K562 (cell line): Measurements from ENCODE around the gene KRTAP4-16.
"Not testable (repeated sequence)": the region's sequence is repeated elsewhere in the genome, so short reads cannot be mapped to it uniquely, and the experiment has no call there.

Experiments
- CBX2 ChIP-seq: fragments of 200-600 bp; sonication (generic); IDR thresholded peaks from one replicate; pipeline ENCODE4 v1.6.1; 2012; ENCODE audit warnings: mild to moderate bottlenecking, low read length, inconsistent platforms; ENCODE audit not compliant: insufficient read depth, poor library complexity, severe bottlenecking
- EP300 ChIP-seq: IDR thresholded peaks from 2 replicates; pipeline ENCODE4 v1.6.1; 2012; ENCODE audit warnings: low read length, improper control_type of control experiment
- HNRNPL ChIP-seq: fragments of 200-400 bp; formaldehyde crosslinking; IDR thresholded peaks from 2 replicates; pipeline ENCODE4 v1.6.1; 2017; ENCODE audit warnings: low read depth, mild to moderate bottlenecking, low read length
- MCM7 ChIP-seq, 2 experiments: fragments of 450-650 bp; IDR thresholded peaks; 2 replicates each; pipeline ENCODE4 v1.6.1; 2016 to 2018
- NR2C2 ChIP-seq, 2 experiments: fragments of 200-800 bp in 1 of 2; sonication (Bioruptor generic) in 1 of 2; sonication (generic) in 1 of 2; formaldehyde crosslinking in 1 of 2; IDR thresholded peaks; 2 replicates each; pipeline versions ENCODE4 v1.6.1 to v1.8.0; 2016 to 2022; ENCODE audit warnings: mild to moderate bottlenecking in 1 of 2, missing compliant biosample characterization in 1 of 2, missing genetic modification characterization in 1 of 2, missing genetic modification reagents in 1 of 2
- POLR2A ChIP-seq: fragments of 450-650 bp; conservative IDR thresholded peaks from 2 replicates; pipeline ENCODE4 v1.6.1; 2016
- SMC3 ChIP-seq: conservative IDR thresholded peaks from 2 replicates; pipeline ENCODE4 v1.6.1; 2011; ENCODE audit warnings: low read depth, low read length, improper control_type of control experiment; ENCODE audit not compliant: insufficient read depth
- SPI1 ChIP-seq: IDR thresholded peaks from 2 replicates; pipeline ENCODE4 v1.6.1; 2011; ENCODE audit warnings: low read depth, low read length, control low read depth, borderline replicate concordance
- TOE1 ChIP-seq, 2 experiments: fragments of 450-650 bp in 1 of 2; sonication (generic) in 1 of 2; formaldehyde crosslinking in 1 of 2; IDR thresholded peaks; 2 replicates each; pipeline versions ENCODE4 v1.7.1 to v1.8.0; 2016 to 2022; ENCODE audit warnings: borderline replicate concordance in 2 of 2, mild to moderate bottlenecking in 2 of 2, antibody characterized with exemption in 1 of 2, inconsistent platforms in 1 of 2, low read depth in 1 of 2, missing genetic modification reagents in 1 of 2, moderate library complexity in 1 of 2
- ZNF232 ChIP-seq: sonication (generic); formaldehyde crosslinking; IDR thresholded peaks from 2 replicates; pipeline ENCODE4 v1.8.0; 2022; ENCODE audit warnings: mild to moderate bottlenecking, missing genetic modification reagents
- TF ChIP-seq, protein P1 (sequence below): fragments of 450-650 bp; IDR thresholded peaks from 2 replicates; pipeline ENCODE4 v1.6.1; 2016; ENCODE audit warnings: borderline replicate concordance
- TF ChIP-seq, protein P2 (sequence below), 2 experiments: IDR thresholded peaks; 2 replicates each; pipeline ENCODE4 v1.6.1; 2012; ENCODE audit warnings: improper control_type of control experiment in 2 of 2, low read depth in 2 of 2, low read length in 2 of 2, borderline replicate concordance in 1 of 2
- TF ChIP-seq, protein P3 (sequence below), 3 experiments: IDR thresholded peaks in 2 of 3; conservative IDR thresholded peaks in 1 of 3; 2 replicates each; pipeline ENCODE4 v1.5.1; 2011 to 2012; ENCODE audit warnings: low read length in 3 of 3, mild to moderate bottlenecking in 3 of 3, control low read depth in 2 of 3, improper control_type of control experiment in 1 of 3, inconsistent platforms in 1 of 3, low read depth in 1 of 3, mixed read lengths in 1 of 3, moderate library complexity in 1 of 3; ENCODE audit not compliant: insufficient read depth in 2 of 3

DNA sequence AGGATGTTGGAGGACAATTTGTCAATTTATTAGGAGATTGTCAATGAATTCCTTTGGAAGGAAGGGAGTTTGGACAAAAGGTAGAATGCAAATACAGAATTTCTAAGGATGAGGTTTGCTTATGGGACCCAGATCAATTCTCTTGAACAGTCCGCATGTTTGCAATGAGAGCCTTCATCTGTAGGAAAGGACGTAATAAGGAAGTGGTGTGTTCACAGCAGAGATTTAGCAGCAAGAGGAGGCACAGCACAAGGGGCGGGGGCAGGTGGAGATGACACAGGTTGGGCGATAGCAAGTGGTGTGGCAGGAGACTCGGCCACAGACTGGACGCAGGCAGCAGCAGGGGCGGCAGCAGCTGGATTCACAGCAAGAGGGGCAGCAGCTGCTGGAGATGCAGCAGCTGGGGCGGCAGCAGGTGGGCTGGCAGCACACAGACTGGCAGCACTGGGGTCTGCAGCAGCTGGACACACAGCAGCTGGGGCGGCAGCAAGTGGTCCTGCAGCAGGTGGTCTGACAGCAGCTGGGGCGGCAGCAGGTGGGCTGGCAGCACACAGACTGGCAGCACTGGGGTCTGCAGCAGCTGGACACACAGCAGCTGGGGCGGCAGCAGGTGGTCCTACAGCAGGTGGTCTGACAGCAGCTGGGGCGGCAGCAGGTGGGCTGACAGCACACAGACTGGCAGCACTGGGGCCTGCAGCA, 21.4 kb upstream of the KRTAP4-16 start:
- not testable (repeated sequence) for TF ChIP-seq SMC3; SPI1; TOE1 (IDR thresholded peaks at IDR 0.05; ENCODE audit: borderline replicate concordance); TOE1 (CRISPR knock-in tag; IDR thresholded peaks at IDR 0.05; ENCODE audit: borderline replicate concordance, low read depth); ZNF232; POLR2A; CBX2; MCM7 (IDR thresholded peaks at IDR 0.05); EP300; HNRNPL; NR2C2 (CRISPR knock-in tag; IDR thresholded peaks at IDR 0.05); NR2C2 (tag; IDR thresholded peaks at IDR 0.05)
- TF ChIP-seq, protein P1, sequence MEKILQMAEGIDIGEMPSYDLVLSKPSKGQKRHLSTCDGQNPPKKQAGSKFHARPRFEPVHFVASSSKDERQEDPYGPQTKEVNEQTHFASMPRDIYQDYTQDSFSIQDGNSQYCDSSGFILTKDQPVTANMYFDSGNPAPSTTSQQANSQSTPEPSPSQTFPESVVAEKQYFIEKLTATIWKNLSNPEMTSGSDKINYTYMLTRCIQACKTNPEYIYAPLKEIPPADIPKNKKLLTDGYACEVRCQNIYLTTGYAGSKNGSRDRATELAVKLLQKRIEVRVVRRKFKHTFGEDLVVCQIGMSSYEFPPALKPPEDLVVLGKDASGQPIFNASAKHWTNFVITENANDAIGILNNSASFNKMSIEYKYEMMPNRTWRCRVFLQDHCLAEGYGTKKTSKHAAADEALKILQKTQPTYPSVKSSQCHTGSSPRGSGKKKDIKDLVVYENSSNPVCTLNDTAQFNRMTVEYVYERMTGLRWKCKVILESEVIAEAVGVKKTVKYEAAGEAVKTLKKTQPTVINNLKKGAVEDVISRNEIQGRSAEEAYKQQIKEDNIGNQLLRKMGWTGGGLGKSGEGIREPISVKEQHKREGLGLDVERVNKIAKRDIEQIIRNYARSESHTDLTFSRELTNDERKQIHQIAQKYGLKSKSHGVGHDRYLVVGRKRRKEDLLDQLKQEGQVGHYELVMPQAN = not testable (repeated sequence)
- TF ChIP-seq, protein P2, sequence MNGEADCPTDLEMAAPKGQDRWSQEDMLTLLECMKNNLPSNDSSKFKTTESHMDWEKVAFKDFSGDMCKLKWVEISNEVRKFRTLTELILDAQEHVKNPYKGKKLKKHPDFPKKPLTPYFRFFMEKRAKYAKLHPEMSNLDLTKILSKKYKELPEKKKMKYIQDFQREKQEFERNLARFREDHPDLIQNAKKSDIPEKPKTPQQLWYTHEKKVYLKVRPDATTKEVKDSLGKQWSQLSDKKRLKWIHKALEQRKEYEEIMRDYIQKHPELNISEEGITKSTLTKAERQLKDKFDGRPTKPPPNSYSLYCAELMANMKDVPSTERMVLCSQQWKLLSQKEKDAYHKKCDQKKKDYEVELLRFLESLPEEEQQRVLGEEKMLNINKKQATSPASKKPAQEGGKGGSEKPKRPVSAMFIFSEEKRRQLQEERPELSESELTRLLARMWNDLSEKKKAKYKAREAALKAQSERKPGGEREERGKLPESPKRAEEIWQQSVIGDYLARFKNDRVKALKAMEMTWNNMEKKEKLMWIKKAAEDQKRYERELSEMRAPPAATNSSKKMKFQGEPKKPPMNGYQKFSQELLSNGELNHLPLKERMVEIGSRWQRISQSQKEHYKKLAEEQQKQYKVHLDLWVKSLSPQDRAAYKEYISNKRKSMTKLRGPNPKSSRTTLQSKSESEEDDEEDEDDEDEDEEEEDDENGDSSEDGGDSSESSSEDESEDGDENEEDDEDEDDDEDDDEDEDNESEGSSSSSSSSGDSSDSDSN (IDR thresholded peaks at IDR 0.05; ENCODE audit: borderline replicate concordance in 1 of 2, low read depth in 2 of 2, low read length in 2 of 2) = not testable (repeated sequence)
- TF ChIP-seq, protein P3, sequence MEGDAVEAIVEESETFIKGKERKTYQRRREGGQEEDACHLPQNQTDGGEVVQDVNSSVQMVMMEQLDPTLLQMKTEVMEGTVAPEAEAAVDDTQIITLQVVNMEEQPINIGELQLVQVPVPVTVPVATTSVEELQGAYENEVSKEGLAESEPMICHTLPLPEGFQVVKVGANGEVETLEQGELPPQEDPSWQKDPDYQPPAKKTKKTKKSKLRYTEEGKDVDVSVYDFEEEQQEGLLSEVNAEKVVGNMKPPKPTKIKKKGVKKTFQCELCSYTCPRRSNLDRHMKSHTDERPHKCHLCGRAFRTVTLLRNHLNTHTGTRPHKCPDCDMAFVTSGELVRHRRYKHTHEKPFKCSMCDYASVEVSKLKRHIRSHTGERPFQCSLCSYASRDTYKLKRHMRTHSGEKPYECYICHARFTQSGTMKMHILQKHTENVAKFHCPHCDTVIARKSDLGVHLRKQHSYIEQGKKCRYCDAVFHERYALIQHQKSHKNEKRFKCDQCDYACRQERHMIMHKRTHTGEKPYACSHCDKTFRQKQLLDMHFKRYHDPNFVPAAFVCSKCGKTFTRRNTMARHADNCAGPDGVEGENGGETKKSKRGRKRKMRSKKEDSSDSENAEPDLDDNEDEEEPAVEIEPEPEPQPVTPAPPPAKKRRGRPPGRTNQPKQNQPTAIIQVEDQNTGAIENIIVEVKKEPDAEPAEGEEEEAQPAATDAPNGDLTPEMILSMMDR (IDR thresholded peaks at IDR 0.05 in 2 of 3, conservative IDR thresholded peaks at IDR 0.05 in 1 of 3; ENCODE audit: insufficient read depth in 2 of 3, low read depth in 1 of 3, low read length in 3 of 3) = not testable (repeated sequence)
